Gastrocnemius medialis (tissue), 4 donors: ENCODE measurements around the gene CATSPERZ.

Experiments
- CTCF ChIP-seq, 5 experiments: fragments of 450-650 bp in 3 of 5; fragments of 200-600 bp in 2 of 5; sonication (generic) in 2 of 5; IDR thresholded peaks in 4 of 5; conservative IDR thresholded peaks in 1 of 5; 1 replicate in 4 of 5; 2 replicates in 1 of 5; pipeline ENCODE4 v1.5.1; 2016 to 2019; ENCODE audit warnings: antibody characterized with exemption in 5 of 5, mild to moderate bottlenecking in 3 of 5, moderate library complexity in 3 of 5
- POLR2A ChIP-seq, 2 donors: fragments of 450-650 bp; IDR thresholded peaks; one replicate each; pipeline ENCODE4 v1.6.1; 2017; ENCODE audit warnings: antibody characterized with exemption in 2 of 2, mild to moderate bottlenecking in 2 of 2, moderate library complexity in 2 of 2

- TF ChIP-seq CTCF (IDR thresholded peaks at IDR 0.05 in 4 of 5, conservative IDR thresholded peaks at IDR 0.05 in 1 of 5) (no peak), POLR2A (IDR thresholded peaks at IDR 0.05) (no peak)
Observed at GRCh38 chr11:64260147-64260708, 39.9 kb upstream of the CATSPERZ start.
